PC-3 (cell line): ENCODE data around the gene IGSF21. TPM values are rescaled to one million over a fixed set of nuclear protein-coding genes. Genes with fewer than 3 reads are reported as not detected.

Experiments
- ATAC-seq: fragments of 200-7000 bp; cut with Tn5 transposase; 2 replicates; pipeline ENCODE4 v1.9.1; 2020; ENCODE audit warnings: mild to moderate bottlenecking, moderate library complexity
- BruUV-seq: library from RNA; stranded (reverse); fragments of 400-500 nt; replicated peaks from 2 replicates; lab custom pipeline; 2021; lab: Mats Ljungman, UMichigan
- CTCF ChIA-PET: fragments of 300-600 bp; sonication (Branson Sonifier 250); formaldehyde crosslinking; loops from one replicate; lab custom pipeline; 2022; ENCODE audit warnings: antibody characterized with exemption; lab: Charles Lee
- POLR2A ChIA-PET: fragments of 300-600 bp; sonication (Branson Sonifier 250); formaldehyde crosslinking; loops from one replicate; lab custom pipeline; 2022; ENCODE audit warnings: antibody characterized with exemption; ENCODE audit not compliant: unreplicated experiment; lab: Charles Lee
- DNase-seq: peaks from one replicate; pipeline ENCODE4 v3.0.0-alpha.2; 2015
- H2AFZ ChIP-seq: fragments of 300-600 bp; sonication (generic); 2 replicates; pipeline ENCODE4 v1.6.0; 2016; ENCODE audit warnings: antibody characterized with exemption, low read length
- H3F3A ChIP-seq: fragments of 300-600 bp; sonication (generic); one replicate; pipeline ENCODE4 v1.6.0; 2017; ENCODE audit warnings: antibody characterized with exemption, low read length, control low read depth, mild to moderate bottlenecking; ENCODE audit not compliant: unreplicated experiment
- H3K27ac ChIP-seq: fragments of 300-600 bp; sonication (generic); 2 replicates; pipeline ENCODE4 v1.5.1; 2016; ENCODE audit warnings: mild to moderate bottlenecking, low read length
- H3K27me3 ChIP-seq: fragments of 300-600 bp; sonication (generic); 2 replicates; pipeline ENCODE4 v1.6.1; 2016; ENCODE audit warnings: low read length, mixed read lengths
- H3K36me3 ChIP-seq: fragments of 300-600 bp; sonication (generic); 2 replicates; pipeline ENCODE4 v1.6.1; 2016; ENCODE audit warnings: low read depth, mixed run types, low read length, mixed read lengths
- H3K4me1 ChIP-seq: fragments of 300-600 bp; sonication (generic); 2 replicates; pipeline ENCODE4 v1.5.1; 2016; ENCODE audit warnings: low read length; ENCODE audit not compliant: insufficient read depth
- H3K4me2 ChIP-seq: fragments of 300-600 bp; sonication (generic); 2 replicates; pipeline ENCODE4 v1.6.0; 2016; ENCODE audit warnings: low read length
- H3K4me3 ChIP-seq: fragments of 300-600 bp; sonication (generic); 2 replicates; pipeline ENCODE4 v1.5.1; 2016; ENCODE audit warnings: mild to moderate bottlenecking, low read length, mixed read lengths
- H3K79me2 ChIP-seq: fragments of 300-600 bp; sonication (generic); 2 replicates; pipeline ENCODE4 v1.6.1; 2017; ENCODE audit warnings: low read length, mixed read lengths
- H3K9ac ChIP-seq: fragments of 300-600 bp; sonication (generic); 2 replicates; pipeline ENCODE4 v1.6.0; 2016; ENCODE audit warnings: mild to moderate bottlenecking, low read length
- H3K9me2 ChIP-seq: fragments of 300-600 bp; sonication (generic); replicated peaks from 2 replicates; pipeline ENCODE4 v1.6.1; 2016; ENCODE audit warnings: mixed run types, low read length, mixed read lengths
- H3K9me3 ChIP-seq: fragments of 300-600 bp; sonication (generic); 2 replicates; pipeline ENCODE4 v1.6.1; 2016; ENCODE audit warnings: low read length, mixed read lengths
- H4K20me1 ChIP-seq: fragments of 300-600 bp; sonication (generic); 2 replicates; pipeline ENCODE4 v1.6.1; 2016; ENCODE audit warnings: low read length, mixed read lengths
- CTCF ChIP-seq: fragments of 300-600 bp; sonication (generic); conservative IDR thresholded peaks from 2 replicates; pipeline ENCODE4 v1.5.1; 2017; ENCODE audit warnings: antibody characterized with exemption, low read depth, mild to moderate bottlenecking, low read length
- EZH2 ChIP-seq: fragments of 300-600 bp; sonication (generic); IDR thresholded peaks from one replicate; pipeline ENCODE4 v1.6.1; 2017; ENCODE audit warnings: antibody characterized with exemption, mild to moderate bottlenecking, low read length; ENCODE audit not compliant: unreplicated experiment
- EZH2phosphoT487 ChIP-seq: fragments of 300-600 bp; sonication (generic); IDR thresholded peaks from 2 replicates; pipeline ENCODE4 v1.6.1; 2018; ENCODE audit warnings: mild to moderate bottlenecking, antibody characterized with exemption, low read length, borderline replicate concordance
- intact Hi-C: fragments of 100-400 bp; cut with micrococcal nuclease; formaldehyde crosslinking; loops from 2 replicates; pipeline ENCODE4 v1.9.0; 2023
- total RNA-seq: library from RNA; depleted of rRNA; stranded (reverse); fragments of >200 nt; gene quantifications from 2 replicates; pipeline ENCODE4 v1.2.3, GENCODE V29; 2014

IGSF21 gene
- total RNA-seq, 1 experiment from 2014 or later = not detected

- Histone ChIP-seq H3K4me3 (no peak overlapping the region), H3K4me1 (no peaks in the 10 kb centered on the region), H3K27ac (no peak overlapping the region), H3K9me2 (no peaks in the 10 kb centered on the region), H3K9ac (no peak overlapping the region), H3K79me2 (no peaks in the 10 kb centered on the region), H3K36me3 (no peaks in the 10 kb centered on the region), H4K20me1 (no peaks in the 10 kb centered on the region), H3K27me3 (peaks cover 72% of the 10 kb centered on the region), H2AFZ (no peak overlapping the region), H3K9me3 (no peaks in the 10 kb centered on the region), H3F3A (no peaks in the 10 kb centered on the region), H3K4me2 (no peak overlapping the region)
- CTCF ChIA-PET = no interaction called here
- no TSS peak for BruUV-seq
- ATAC-seq = no peak
- no peak for TF ChIP-seq EZH2phosphoT487
- POLR2A ChIA-PET = no interaction called here
- no peak for DNase-seq
- intact Hi-C loops = no loop called here
Measured at GRCh38 chr1:18191481-18192155, 84.0 kb downstream of the IGSF21 start.

- H3K4me3 ChIP-seq = no peak overlapping the region
- no peak overlapping the region for H3K9ac ChIP-seq
- no peaks in the 10 kb centered on the region for H4K20me1 ChIP-seq
- no peaks in the 10 kb centered on the region for H3K4me1 ChIP-seq
- no peaks in the 10 kb centered on the region for H3K36me3 ChIP-seq
- H3K79me2 ChIP-seq = no peaks in the 10 kb centered on the region
- H2AFZ ChIP-seq = no peak overlapping the region
- intact Hi-C loops = no loop called here
- H3K27ac ChIP-seq = no peak overlapping the region
- BruUV-seq = no TSS peak
- no peak for TF ChIP-seq EZH2phosphoT487
- no peak for TF ChIP-seq EZH2
- H3K4me2 ChIP-seq = no peak overlapping the region
- DNase-seq = no peak
- CTCF ChIA-PET = no interaction called here
- H3F3A ChIP-seq = no peaks in the 10 kb centered on the region
- no peaks in the 10 kb centered on the region for H3K9me3 ChIP-seq
- H3K9me2 ChIP-seq = no peaks in the 10 kb centered on the region
- H3K27me3 ChIP-seq = peaks cover 74% of the 10 kb centered on the region
- ATAC-seq = no peak
- POLR2A ChIA-PET = no interaction called here
Measured at GRCh38 chr1:18192182-18192581, 84.6 kb downstream of the IGSF21 start.

GRCh38 chr1:18192974-18193373 lies 85.4 kb downstream of the IGSF21 start:
- Histone ChIP-seq H3K4me1 (no peaks in the 10 kb centered on the region), H3K27ac (no peak overlapping the region), H3K79me2 (no peaks in the 10 kb centered on the region), H3K4me2 (no peak overlapping the region), H3K27me3 (peaks cover 78% of the 10 kb centered on the region), H4K20me1 (no peaks in the 10 kb centered on the region), H3K9me3 (no peaks in the 10 kb centered on the region), H2AFZ (no peak overlapping the region), H3K9me2 (no peaks in the 10 kb centered on the region), H3K9ac (no peak overlapping the region), H3K36me3 (no peaks in the 10 kb centered on the region), H3K4me3 (no peak overlapping the region), H3F3A (no peaks in the 10 kb centered on the region)
- ChIA-PET POLR2A (no interaction called here), CTCF (no interaction called here)
- ATAC-seq (no peak), DNase-seq (no peak)
- no TSS peak for BruUV-seq
- intact Hi-C loops = no loop called here
- TF ChIP-seq EZH2 = no peak

- ChIA-PET POLR2A (no interaction called here), CTCF (no interaction called here)
- Histone ChIP-seq H3K79me2 (no peaks in the 10 kb centered on the region), H4K20me1 (no peaks in the 10 kb centered on the region), H3K9ac (no peak overlapping the region), H3K9me2 (no peaks in the 10 kb centered on the region), H3F3A (no peaks in the 10 kb centered on the region), H3K9me3 (no peaks in the 10 kb centered on the region), H3K27ac (no peak overlapping the region), H3K4me2 (no peak overlapping the region), H3K4me1 (no peaks in the 10 kb centered on the region), H3K4me3 (no peak overlapping the region), H3K36me3 (no peaks in the 10 kb centered on the region), H2AFZ (no peak overlapping the region), H3K27me3 (peaks cover 78% of the 10 kb centered on the region)
- ATAC-seq = no peak
- BruUV-seq = no TSS peak
- TF ChIP-seq CTCF (no peak), EZH2phosphoT487 (no peak), EZH2 (no peak)
- intact Hi-C loops = no loop called here
- DNase-seq = no peak
Measured at GRCh38 chr1:18197299-18197698, 89.7 kb downstream of the IGSF21 start.
